Endodermal cell (in vitro differentiated cells): ENCODE measurements around the gene CAMSAP1. TPM values are rescaled to one million over a fixed set of nuclear protein-coding genes. Genes with fewer than 3 reads are reported as not detected.

Experiments
- DNase-seq: peaks from one replicate; pipeline ENCODE4 v3.0.0-alpha.2; 2017
- H3K27ac ChIP-seq: 2 replicates; pipeline ENCODE4 v1.5.1; 2013; ENCODE audit warnings: mild to moderate bottlenecking, low read depth, low read length, moderate library complexity
- H3K27me3 ChIP-seq: 2 replicates; pipeline ENCODE4 v1.6.1; 2013; ENCODE audit warnings: mild to moderate bottlenecking, low read length, moderate library complexity; ENCODE audit not compliant: insufficient read depth, control insufficient read depth, poor library complexity, severe bottlenecking
- H3K36me3 ChIP-seq: 2 replicates; pipeline ENCODE4 v1.7.0; 2013; ENCODE audit warnings: mild to moderate bottlenecking, low read length, moderate library complexity; ENCODE audit not compliant: control insufficient read depth, insufficient read depth
- H3K4me1 ChIP-seq: one replicate; pipeline ENCODE4 v1.7.0; 2013; ENCODE audit warnings: low read length; ENCODE audit not compliant: control insufficient read depth, insufficient read depth
- H3K4me3 ChIP-seq: 2 replicates; pipeline ENCODE4 v1.5.1; 2013; ENCODE audit warnings: mild to moderate bottlenecking, low read length, moderate library complexity
- H3K9ac ChIP-seq: 2 replicates; pipeline ENCODE4 v1.6.1; 2013; ENCODE audit warnings: mild to moderate bottlenecking, low read length, moderate library complexity; ENCODE audit not compliant: poor library complexity, severe bottlenecking; ENCODE audit errors: extremely low read depth
- H3K9me3 ChIP-seq: 2 replicates; pipeline ENCODE4 v1.6.1; 2013; ENCODE audit warnings: mild to moderate bottlenecking, low read length, moderate library complexity; ENCODE audit not compliant: control insufficient read depth
- H3K27ac Mint-ChIP-seq: 2 replicates; pipeline ENCODE4 v1.8.0; 2020; ENCODE audit warnings: mixed read lengths
- H3K27me3 Mint-ChIP-seq: 2 replicates; pipeline ENCODE4 v1.8.0; 2021; ENCODE audit warnings: mild to moderate bottlenecking, mixed read lengths; ENCODE audit not compliant: insufficient read depth
- H3K36me3 Mint-ChIP-seq: 2 replicates; pipeline ENCODE4 v1.8.0; 2020; ENCODE audit warnings: low read depth, mixed read lengths
- H3K4me1 Mint-ChIP-seq: 2 replicates; pipeline ENCODE4 v1.8.0; 2020; ENCODE audit warnings: mixed read lengths
- H3K4me3 Mint-ChIP-seq: 2 replicates; pipeline ENCODE4 v1.8.0; 2020; ENCODE audit warnings: mild to moderate bottlenecking, moderate library complexity, mixed read lengths
- H3K9me3 Mint-ChIP-seq: 2 replicates; pipeline ENCODE4 v1.8.0; 2020; ENCODE audit warnings: mild to moderate bottlenecking, mixed read lengths
- CTCF ChIP-seq: fragments of 200-600 bp; sonication (generic); conservative IDR thresholded peaks from 2 replicates; pipeline ENCODE4 v1.5.0; 2021; ENCODE audit warnings: antibody characterized with exemption, mild to moderate bottlenecking
- WGBS, 2 experiments: methylation state at CpG; one replicate each; pipeline versions ENCODE4 v1.1.5 to v1.1.7; 2013; ENCODE audit warnings: missing lambda C conversion rate in 2 of 2, mixed read lengths in 1 of 2; ENCODE audit not compliant: insufficient coverage in 1 of 2, insufficient read length in 1 of 2; 5-methylcytosine and 5-hydroxymethylcytosine counted together
- total RNA-seq, 2 donors: library from RNA; stranded (reverse); fragmentation: NEBNext Ultra II Directional in 1 of 2; extraction: Animal tissue kit (Norgen Biotek cat#: 25700) in 1 of 2; gene quantifications; 2 replicates in 1 of 2; 3 replicates in 1 of 2; pipeline ENCODE4 v1.2.1, GENCODE V29; 2021

Gene CAMSAP1
- total RNA-seq, 2 donors from 2014 or later, result 40.1 to 43.1 TPM

DNA sequence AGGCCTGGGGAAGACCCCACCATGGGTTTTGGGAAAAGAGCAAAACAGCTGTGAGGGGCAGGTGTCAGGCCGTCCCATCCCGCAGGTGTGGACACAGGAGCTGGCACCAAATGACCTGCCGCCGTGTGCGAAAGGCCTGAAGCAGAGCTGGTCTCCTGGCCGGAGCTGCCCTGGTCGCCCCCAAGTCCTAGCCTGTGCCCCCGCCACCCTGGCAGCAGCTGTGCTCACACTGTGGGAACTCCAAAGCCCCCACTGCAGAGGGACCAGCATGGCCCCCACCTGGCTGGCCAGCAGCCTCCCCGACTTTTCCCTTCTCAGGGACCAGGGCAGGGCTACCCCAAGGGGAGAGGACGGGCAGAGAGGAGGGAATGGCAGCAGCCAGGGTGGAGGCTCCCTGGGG is 117.0 kb downstream of the CAMSAP1 start:
- Mint-ChIP-seq H3K27me3 (no peaks in the 10 kb centered on the region), H3K27ac (no peak overlapping the region)

GRCh38 chr9:135789838-135790291 is 117.5 kb downstream of the CAMSAP1 start:
- H3K4me3 ChIP-seq, result no peak overlapping the region
- 91 to 93% methylated on average over 5 to 13 of the region's 13 CpGs for WGBS, 2 experiments
- H3K4me1 ChIP-seq, result no peaks in the 10 kb centered on the region
- no peaks in the 10 kb centered on the region for H3K36me3 Mint-ChIP-seq
- no peaks in the 10 kb centered on the region for H3K27me3 Mint-ChIP-seq
- H3K9me3 Mint-ChIP-seq, result no peaks in the 10 kb centered on the region
- no peak overlapping the region for H3K9ac ChIP-seq
- H3K36me3 ChIP-seq, result no peaks in the 10 kb centered on the region
- H3K4me3 Mint-ChIP-seq, result no peak overlapping the region
- no peak overlapping the region for H3K27ac Mint-ChIP-seq
- H3K27me3 ChIP-seq, result no peaks in the 10 kb centered on the region
- DNase-seq, result no peak
- H3K4me1 Mint-ChIP-seq, result no peaks in the 10 kb centered on the region
- no peaks in the 10 kb centered on the region for H3K9me3 ChIP-seq
- no peak overlapping the region for H3K27ac ChIP-seq
- TF ChIP-seq CTCF, result no peak

More for the DNA sequence above, 117.0 kb downstream of the CAMSAP1 start:
- no peaks in the 10 kb centered on the region for H3K4me1 ChIP-seq
- H3K4me3 Mint-ChIP-seq, result no peak overlapping the region
- DNase-seq, result no peak
- H3K36me3 Mint-ChIP-seq, result no peaks in the 10 kb centered on the region
- H3K36me3 ChIP-seq, result no peaks in the 10 kb centered on the region
- 85 to 98% methylated on average over 7 to 10 of the region's 10 CpGs for WGBS, 2 experiments
- no peaks in the 10 kb centered on the region for H3K27me3 ChIP-seq
- no peaks in the 10 kb centered on the region for H3K9me3 Mint-ChIP-seq
- H3K4me3 ChIP-seq, result no peak overlapping the region
- TF ChIP-seq CTCF, result no peak
- no peak overlapping the region for H3K27ac ChIP-seq
- H3K4me1 Mint-ChIP-seq, result no peaks in the 10 kb centered on the region
- H3K9ac ChIP-seq, result no peak overlapping the region
- H3K9me3 ChIP-seq, result no peaks in the 10 kb centered on the region

GRCh38 chr9:135788576-135789300 is 118.6 kb downstream of the CAMSAP1 start:
- Histone ChIP-seq H3K9ac (no peak overlapping the region), H3K4me1 (no peaks in the 10 kb centered on the region), H3K9me3 (no peaks in the 10 kb centered on the region), H3K4me3 (no peak overlapping the region), H3K27ac (no peak overlapping the region), H3K27me3 (no peaks in the 10 kb centered on the region), H3K36me3 (no peaks in the 10 kb centered on the region)
- no peaks in the 10 kb centered on the region for H3K27me3 Mint-ChIP-seq
- no peaks in the 10 kb centered on the region for H3K9me3 Mint-ChIP-seq
- H3K4me3 Mint-ChIP-seq, result no peak overlapping the region
- H3K4me1 Mint-ChIP-seq, result no peaks in the 10 kb centered on the region
- DNase-seq, result no peak
- 93 to 94% methylated on average over 25 to 36 of the region's 36 CpGs for WGBS, 2 experiments
- no peak overlapping the region for H3K27ac Mint-ChIP-seq
- TF ChIP-seq CTCF, result no peak
- no peaks in the 10 kb centered on the region for H3K36me3 Mint-ChIP-seq
